GM19395 (cell line): ENCODE data around the gene SYNPR.

Experiments
- ATAC-seq: cut with Tn5 transposase; IDR thresholded peaks from one replicate; pipeline ENCODE4 v1.9.1; 2021; ENCODE audit warnings: mild to moderate bottlenecking, moderate library complexity; ENCODE audit not compliant: unreplicated experiment

SYNPR gene

GRCh38 chr3:63467392-63467791 lies 189.3 kb downstream of the SYNPR start:
- ATAC-seq: no peak

- peak; percentile 47 for ATAC-seq
Measured at GRCh38 chr3:63470745-63471144, 192.6 kb downstream of the SYNPR start.

- no peak for ATAC-seq
Measured at GRCh38 chr3:63471781-63472180, 193.7 kb downstream of the SYNPR start.

- ATAC-seq: no peak
Measured at GRCh38 chr3:63473641-63474166, 195.6 kb downstream of the SYNPR start.

- ATAC-seq: no peak
Measured at GRCh38 chr3:63474828-63475518, 196.9 kb downstream of the SYNPR start.

- ATAC-seq: no peak
Measured at GRCh38 chr3:63477494-63478129, 199.5 kb downstream of the SYNPR start.

- ATAC-seq: no peak
Measured at GRCh38 chr3:63478990-63479660, 201.0 kb downstream of the SYNPR start.

GRCh38 chr3:63479661-63480035 lies 201.5 kb downstream of the SYNPR start:
- ATAC-seq: no peak

- ATAC-seq: no peak
Measured at GRCh38 chr3:63481627-63482026, 203.5 kb downstream of the SYNPR start.

- no peak for ATAC-seq
Measured at GRCh38 chr3:63482341-63482740, 204.2 kb downstream of the SYNPR start.

- ATAC-seq: no peak
Measured at GRCh38 chr3:63492464-63492863, 214.4 kb downstream of the SYNPR start.

GRCh38 chr3:63493101-63493500 lies 215.0 kb downstream of the SYNPR start:
- ATAC-seq: no peak

- ATAC-seq: no peak
Measured at GRCh38 chr3:63494646-63495045, 216.5 kb downstream of the SYNPR start.

- ATAC-seq: no peak
Measured at GRCh38 chr3:63497641-63498040, 219.5 kb downstream of the SYNPR start.

GRCh38 chr3:63500196-63500595 lies 222.1 kb downstream of the SYNPR start:
- no peak for ATAC-seq

- ATAC-seq: no peak
Measured at GRCh38 chr3:63508305-63508704, 230.2 kb downstream of the SYNPR start.

- no peak for ATAC-seq
Measured at GRCh38 chr3:63508771-63509170, 230.7 kb downstream of the SYNPR start.

- ATAC-seq: no peak
Measured at GRCh38 chr3:63513791-63514190, 235.7 kb downstream of the SYNPR start.

- no peak for ATAC-seq
Measured at GRCh38 chr3:63514678-63515077, 236.6 kb downstream of the SYNPR start.

GRCh38 chr3:63519426-63519825 lies 241.3 kb downstream of the SYNPR start:
- no peak for ATAC-seq

- no peak for ATAC-seq
Measured at GRCh38 chr3:63521657-63522056, 243.5 kb downstream of the SYNPR start.

- no peak for ATAC-seq
Measured at GRCh38 chr3:63523100-63523499, 245.0 kb downstream of the SYNPR start.
